Activated CD8-positive, alpha-beta memory T cell treated with anti-CD3 and anti-CD28 coated beads for 36 hours (primary cell): Measurements from ENCODE around the gene YY1AP1. TPM values are rescaled to one million over a fixed set of nuclear protein-coding genes. Genes with fewer than 3 reads are reported as not detected.
"Not testable (repeated sequence)": the region's sequence is repeated elsewhere in the genome, so short reads cannot be mapped to it uniquely, and the experiment has no call there.

ENCODE experiments used
- CTCF ChIA-PET: fragments of 350-600 bp; sonication (Branson Sonifier 250); formaldehyde crosslinking; loops from one replicate; lab custom pipeline; 2021; ENCODE audit warnings: antibody characterized with exemption; lab: Charles Lee
- POLR2A ChIA-PET: fragments of 350-600 bp; sonication (Branson Sonifier 250); formaldehyde crosslinking; loops from one replicate; lab custom pipeline; 2021; ENCODE audit warnings: antibody characterized with exemption; lab: Charles Lee
- total RNA-seq, 2 experiments: library from RNA; stranded (reverse); gene quantifications; one replicate each; pipeline ENCODE4 v1.2.3, GENCODE V29; 2021

YY1AP1 gene
- 10 to 100 TPM; 52.0 to 55.2 TPM for total RNA-seq

- ChIA-PET CTCF (no interaction called here), POLR2A (interaction anchor here (0.5 to 0.6 kb wide), 2 partner anchors 364 to 409 kb away, joined by 3 to 5 read pairs; no protein-coding TSS in a partner anchor)
These were observed at the start of gene YY1AP1 for GRCh38 chr1:155688324-155689080. Gene YY1AP1, minus strand, starts transcription at chr1:155688774. Its CDS starts 8,338 bp downstream, at chr1:155680436.

- ChIA-PET CTCF (interaction anchor here (0.5 kb wide), 1 partner anchor 323 kb away, joined by 4 read pairs; no protein-coding TSS in a partner anchor), POLR2A (no interaction called here)
These were observed 40.7 kb upstream of the YY1AP1 start for GRCh38 chr1:155729031-155729898.

- ChIA-PET POLR2A (no interaction called here), CTCF (no interaction called here)
These were observed 36.6 kb upstream of the YY1AP1 start for GRCh38 chr1:155725142-155725541.

- ChIA-PET CTCF (interaction anchor here (0.7 kb wide), 2 partner anchors 660 to 745 kb away, joined by 3 to 4 read pairs; no protein-coding TSS in a partner anchor), POLR2A (no interaction called here)
These were observed 31.1 kb upstream of the YY1AP1 start for GRCh38 chr1:155719703-155720102.

- CTCF ChIA-PET = interaction anchor here (0.7 kb wide), 1 partner anchor 19 kb away, joined by 3 read pairs; no protein-coding TSS in a partner anchor
- POLR2A ChIA-PET = not testable (repeated sequence)
These were observed 30.0 kb upstream of the YY1AP1 start for GRCh38 chr1:155718524-155719115.

GRCh38 chr1:155717041-155717440 lies 28.5 kb upstream of the YY1AP1 start:
- CTCF ChIA-PET = interaction anchor here (0.7 kb wide), 1 partner anchor 524 kb away, joined by 4 read pairs; no protein-coding TSS in a partner anchor
- POLR2A ChIA-PET = no interaction called here

- POLR2A ChIA-PET = no interaction called here
- CTCF ChIA-PET = no interaction called here
These were observed 27.2 kb upstream of the YY1AP1 start for GRCh38 chr1:155715777-155716176.

- CTCF ChIA-PET, POLR2A ChIA-PET: not testable (repeated sequence)
These were observed 26.5 kb upstream of the YY1AP1 start for GRCh38 chr1:155715056-155715455.

GRCh38 chr1:155713075-155713474 lies 24.5 kb upstream of the YY1AP1 start:
- ChIA-PET POLR2A (interaction anchor here (0.6 kb wide), 1 partner anchor 65 kb away, joined by 3 read pairs; no protein-coding TSS in a partner anchor), CTCF (no interaction called here)

GRCh38 chr1:155712636-155713035 lies 24.1 kb upstream of the YY1AP1 start:
- POLR2A ChIA-PET = interaction anchor here (0.6 kb wide), 1 partner anchor 64 kb away, joined by 3 read pairs; no protein-coding TSS in a partner anchor
- CTCF ChIA-PET = interaction anchor here (0.7 kb wide), 1 partner anchor 66 kb away, joined by 4 read pairs; no protein-coding TSS in a partner anchor

GRCh38 chr1:155711457-155711856 lies 22.9 kb upstream of the YY1AP1 start:
- CTCF ChIA-PET, POLR2A ChIA-PET: not testable (repeated sequence)

- POLR2A ChIA-PET = no interaction called here
- CTCF ChIA-PET = no interaction called here
These were observed 20.8 kb upstream of the YY1AP1 start for GRCh38 chr1:155709391-155709790.

GRCh38 chr1:155706139-155706538 lies 17.6 kb upstream of the YY1AP1 start:
- POLR2A ChIA-PET = no interaction called here

GRCh38 chr1:155704414-155704813 lies 15.8 kb upstream of the YY1AP1 start:
- POLR2A ChIA-PET, CTCF ChIA-PET: not testable (repeated sequence)

More at GRCh38 chr1:155706139-155706538, 17.6 kb upstream of the YY1AP1 start:
- CTCF ChIA-PET = no interaction called here

- ChIA-PET POLR2A (no interaction called here), CTCF (interaction anchor here (0.6 kb wide), 1 partner anchor 742 kb away, joined by 3 read pairs; no protein-coding TSS in a partner anchor)
These were observed 14.6 kb upstream of the YY1AP1 start for GRCh38 chr1:155703216-155703615.

- CTCF ChIA-PET, POLR2A ChIA-PET: not testable (repeated sequence)
These were observed 13.1 kb upstream of the YY1AP1 start for GRCh38 chr1:155701675-155702074.

GRCh38 chr1:155699062-155699461 lies 10.5 kb upstream of the YY1AP1 start:
- POLR2A ChIA-PET, CTCF ChIA-PET: not testable (repeated sequence)

GRCh38 chr1:155698382-155699038 lies 9.9 kb upstream of the YY1AP1 start:
- ChIA-PET CTCF (no interaction called here), POLR2A (no interaction called here)

GRCh38 chr1:155697616-155698015 lies 9.0 kb upstream of the YY1AP1 start:
- POLR2A ChIA-PET, CTCF ChIA-PET: not testable (repeated sequence)
